Activated CD4-positive, CD25-positive, alpha-beta regulatory T cell (primary cell): ENCODE results near the gene LHFPL4.
"Not testable (repeated sequence)": the region's sequence is repeated elsewhere in the genome, so short reads cannot be mapped to it uniquely, and the experiment has no call there.

Source experiments
- DNase-seq, 4 experiments: peaks; one replicate each; lab custom pipeline; 2025; lab: John Stamatoyannopoulos, UW

The LHFPL4 gene

DNA sequence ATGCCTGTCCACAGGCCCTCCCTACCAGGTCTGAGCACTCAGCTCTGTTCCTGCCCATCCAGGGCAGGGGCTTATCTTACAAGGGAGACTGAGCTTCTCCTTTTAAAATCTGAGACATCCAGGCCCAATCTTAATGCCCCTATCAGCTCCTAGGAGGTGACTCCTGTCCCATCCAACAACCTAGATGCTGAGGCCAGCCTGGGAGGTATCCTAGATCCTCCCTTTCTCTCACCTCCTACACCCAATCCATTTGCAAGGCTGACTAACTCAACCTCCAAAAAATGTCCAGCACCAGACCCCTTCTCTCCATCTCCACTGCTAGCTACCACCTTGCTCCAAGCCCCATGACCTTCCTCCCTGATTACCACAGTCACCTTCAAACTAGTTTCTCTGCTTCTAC, 17.4 kb downstream of the LHFPL4 start:
- DNase-seq: no peak

GRCh38 chr3:9534429-9534828, 19.2 kb downstream of the LHFPL4 start:
- no peak for DNase-seq

- DNase-seq: no peak
Measured at GRCh38 chr3:9525078-9525477, 28.5 kb downstream of the LHFPL4 start.

- no peak for DNase-seq
Measured at GRCh38 chr3:9514956-9515355, 38.7 kb downstream of the LHFPL4 start.

GRCh38 chr3:9514306-9514705, 39.3 kb downstream of the LHFPL4 start:
- DNase-seq: no peak

- no peak for DNase-seq
Measured at GRCh38 chr3:9512456-9513045, 41.1 kb downstream of the LHFPL4 start.

DNA sequence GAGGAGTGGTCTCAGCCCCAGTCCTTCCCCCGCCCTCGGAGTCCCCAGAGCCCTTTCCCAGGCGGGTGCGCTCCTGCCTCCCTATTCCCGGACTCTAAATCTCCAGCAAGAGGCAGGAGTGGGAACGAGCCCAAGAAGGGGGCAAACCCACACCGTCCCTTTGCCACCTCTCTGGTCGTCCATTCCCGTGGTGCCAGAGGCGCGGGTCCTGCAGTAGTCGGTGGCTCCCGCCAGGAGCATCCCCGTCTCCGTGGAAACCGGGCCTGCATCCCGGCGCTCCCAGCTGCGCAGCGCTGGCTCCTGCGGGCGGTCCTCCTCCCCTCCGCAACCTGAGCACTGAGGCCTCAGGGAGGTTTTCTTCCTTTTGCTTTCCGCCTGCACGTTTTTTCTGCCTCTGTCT, 44.8 kb downstream of the LHFPL4 start:
- no peak for DNase-seq

DNA sequence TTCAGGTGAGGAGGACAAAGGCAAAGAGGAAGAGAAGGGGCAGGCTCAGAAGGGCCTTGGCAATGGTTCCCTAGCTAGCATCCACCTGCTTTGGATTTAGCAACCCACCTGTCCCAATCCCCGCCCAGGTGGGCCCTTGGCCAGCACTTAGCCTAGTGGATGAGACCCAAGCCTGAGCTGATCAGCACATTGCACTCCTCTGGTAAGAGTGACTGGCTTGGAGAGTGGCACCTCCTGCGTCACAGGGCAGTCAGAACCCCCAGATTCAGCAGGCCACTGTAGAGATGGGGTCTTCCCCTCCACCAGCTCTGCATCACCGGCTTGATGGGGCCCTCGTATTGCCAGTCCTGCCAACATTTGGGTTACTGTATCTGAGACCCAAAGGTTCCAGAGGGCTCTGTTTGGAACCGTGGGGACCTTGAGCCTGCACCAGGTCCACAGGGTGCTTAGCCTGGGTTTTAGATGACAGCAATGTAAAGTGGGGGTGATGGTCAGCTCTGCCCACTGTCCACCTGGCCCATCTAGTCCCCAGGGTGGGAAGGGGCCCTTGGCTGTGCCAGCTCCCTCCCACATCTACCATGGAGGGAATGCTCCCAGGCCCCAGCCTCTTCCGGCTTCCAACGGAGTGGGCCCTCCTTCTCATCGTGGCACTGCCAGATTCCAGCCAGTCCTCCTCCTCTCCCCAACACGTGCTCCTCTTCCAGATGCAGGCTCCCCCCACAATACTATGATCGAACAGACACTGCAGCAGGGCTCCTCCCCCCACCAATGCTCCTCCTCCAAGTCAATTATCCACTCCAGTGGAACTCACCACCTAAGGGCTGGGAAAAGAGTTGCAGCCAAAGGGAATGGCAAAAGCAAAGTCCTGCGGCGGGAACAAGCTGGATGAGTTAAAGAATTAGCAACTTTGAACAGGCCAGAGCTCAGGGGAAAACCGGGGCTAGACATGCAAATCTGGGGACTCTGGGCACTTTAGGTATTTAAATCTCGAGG, 45.7 kb downstream of the LHFPL4 start:
- no peak for DNase-seq

DNA sequence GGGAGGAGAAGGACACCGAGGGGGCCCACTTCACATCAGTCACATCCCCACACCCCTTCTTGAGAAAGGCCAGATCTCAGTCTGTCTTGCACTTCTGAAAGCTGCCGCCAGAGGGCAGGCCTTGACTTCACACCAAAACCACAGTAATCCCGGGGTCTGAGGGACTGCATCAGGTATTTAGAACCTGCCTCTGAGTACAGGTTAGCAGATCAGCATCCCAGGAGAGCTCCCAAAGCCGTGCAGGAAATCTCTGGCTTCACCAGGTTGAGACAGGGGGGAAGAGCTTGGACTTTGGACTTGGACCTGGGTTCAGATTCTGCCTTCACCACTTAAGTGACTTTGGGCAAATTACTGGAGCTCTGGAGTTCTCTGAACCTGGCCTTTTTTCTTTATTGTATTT, 50.3 kb downstream of the LHFPL4 start:
- peak; percentile 26 to 59 (median 35) for DNase-seq

GRCh38 chr3:9501226-9501625, 52.4 kb downstream of the LHFPL4 start:
- DNase-seq: no peak

DNA sequence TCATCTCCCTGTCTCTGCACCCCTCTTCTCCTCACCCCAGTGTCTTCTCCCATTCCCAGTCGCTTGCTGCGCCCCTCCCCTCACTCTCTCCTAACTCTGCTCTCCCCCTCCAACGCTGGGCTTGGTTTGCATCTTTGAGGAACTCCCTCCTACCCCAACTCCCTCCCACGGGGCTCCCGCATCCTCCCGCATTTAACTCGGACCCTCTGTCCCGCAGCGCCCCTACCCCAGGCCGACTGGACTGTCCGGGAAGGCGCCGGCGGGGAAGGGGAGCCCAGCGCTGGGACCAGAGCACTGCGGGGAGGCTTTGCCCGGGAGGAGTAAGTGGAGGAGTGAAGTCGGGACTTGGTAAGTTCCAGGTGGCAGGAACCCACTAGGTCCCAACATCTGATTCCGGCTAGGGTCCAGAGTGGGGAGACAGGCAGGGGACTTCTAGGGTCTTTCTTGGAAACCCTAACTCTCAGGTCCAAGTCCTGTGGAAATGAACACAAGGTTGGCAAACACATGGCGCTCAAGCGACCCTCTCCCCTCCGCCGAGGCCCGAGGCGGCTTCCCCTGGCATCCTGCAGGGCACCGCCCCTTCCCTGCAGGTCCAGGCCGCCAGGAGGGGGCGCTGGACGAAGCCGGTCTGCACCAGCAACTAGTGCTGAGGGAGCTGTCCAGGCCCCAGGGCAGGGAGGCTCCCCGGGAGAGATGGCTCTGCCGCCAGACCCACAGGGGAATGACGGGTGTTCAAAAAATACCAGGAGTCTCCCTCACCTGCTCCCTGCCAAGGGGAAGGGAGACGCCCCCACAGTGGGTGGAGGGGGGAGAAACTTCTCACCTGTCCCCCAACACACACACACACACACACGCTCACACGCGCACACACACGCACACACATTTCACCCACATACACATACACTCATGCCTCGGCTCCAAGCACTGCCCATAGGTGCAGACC, 53.2 kb downstream of the LHFPL4 start:
- DNase-seq: peak; percentile 8 to 45 (median 38)

DNA sequence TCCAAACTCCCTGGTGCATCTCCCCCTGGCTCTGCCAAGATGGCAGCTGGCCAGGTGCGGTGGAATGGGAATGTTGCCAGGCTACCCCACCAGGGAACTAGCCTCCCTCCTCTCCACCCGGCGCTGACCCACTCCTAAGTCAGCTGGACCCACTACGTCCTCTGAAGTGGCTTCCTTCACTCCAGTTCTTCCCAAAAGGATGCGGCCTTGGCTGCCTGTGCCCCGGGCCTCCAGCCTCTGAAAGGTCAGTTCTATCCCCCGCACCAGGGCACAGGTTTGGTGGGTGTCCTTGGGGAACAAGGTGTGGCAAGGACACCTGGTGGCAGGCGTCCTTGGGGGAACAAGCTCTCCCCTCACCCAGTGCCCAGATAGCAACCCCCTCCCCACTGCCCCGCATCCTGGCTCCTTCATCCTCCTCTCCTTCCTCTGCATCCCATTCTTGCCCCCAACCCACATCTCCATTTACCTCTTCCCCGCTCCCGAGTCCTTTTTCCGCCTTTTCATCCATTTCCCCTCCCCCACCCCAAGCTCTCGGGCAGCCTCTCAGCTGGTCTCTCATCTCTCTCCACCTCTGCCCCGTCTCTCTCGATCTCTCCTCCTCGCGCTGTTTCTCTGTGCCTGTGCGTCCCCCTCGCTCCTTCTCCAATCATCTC, 54.0 kb downstream of the LHFPL4 start:
- DNase-seq: no peak

- no peak for DNase-seq
Measured at GRCh38 chr3:9498781-9499180, 54.8 kb downstream of the LHFPL4 start.

DNA sequence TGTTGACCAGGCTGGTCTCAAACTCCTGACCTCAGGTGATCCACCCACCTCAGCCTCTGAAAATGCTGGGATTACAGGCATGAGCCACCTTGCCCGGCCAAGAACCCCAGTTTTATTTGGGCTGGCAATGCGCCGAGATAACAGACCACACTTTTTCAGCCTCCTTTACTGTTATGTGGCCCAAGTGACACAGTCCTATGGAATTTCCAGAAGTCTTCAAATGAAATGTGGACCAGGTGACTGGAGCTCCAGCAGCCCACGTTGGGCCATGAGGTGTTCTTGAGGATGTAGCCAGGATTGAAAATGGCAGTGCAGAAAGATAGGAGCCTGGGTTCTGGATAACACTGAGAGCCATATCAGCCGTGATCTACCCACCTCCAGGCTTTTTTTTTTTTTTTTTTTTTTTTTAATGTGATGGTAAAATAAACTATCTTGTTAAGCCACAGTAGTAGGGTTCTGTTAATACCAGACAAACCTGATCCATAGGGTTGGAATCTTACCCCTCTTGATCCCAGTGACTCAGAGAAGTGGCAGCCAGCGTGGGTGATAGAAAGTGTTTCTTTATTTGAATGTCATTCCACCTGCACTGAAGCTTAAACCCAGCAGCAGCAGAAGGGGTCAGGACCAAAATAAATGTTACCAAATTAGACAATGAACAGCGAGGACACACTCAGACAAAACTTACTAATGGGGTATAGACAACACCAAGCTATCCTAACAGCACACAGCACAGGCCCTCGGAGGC, 55.6 kb downstream of the LHFPL4 start:
- DNase-seq: no peak

DNA sequence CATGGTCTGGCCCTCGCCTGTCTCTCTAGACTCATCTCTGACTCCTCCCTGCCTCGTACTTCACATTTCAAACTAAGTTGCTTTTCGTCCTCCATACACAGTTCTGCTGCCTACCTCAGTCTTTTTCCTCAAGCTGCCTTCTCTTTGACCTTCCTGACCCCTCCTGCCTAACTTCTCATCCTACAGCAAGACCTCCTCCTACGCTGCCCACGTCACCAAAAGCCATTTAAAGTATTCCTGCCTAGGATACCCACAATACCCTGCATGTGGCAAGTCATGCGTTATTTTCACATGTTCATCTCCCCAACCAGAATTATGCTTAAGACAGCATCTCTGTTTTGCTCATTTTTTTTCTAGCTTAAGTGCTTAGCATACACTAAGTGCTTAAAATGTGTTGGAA, 56.7 kb downstream of the LHFPL4 start:
- DNase-seq: no peak

DNA sequence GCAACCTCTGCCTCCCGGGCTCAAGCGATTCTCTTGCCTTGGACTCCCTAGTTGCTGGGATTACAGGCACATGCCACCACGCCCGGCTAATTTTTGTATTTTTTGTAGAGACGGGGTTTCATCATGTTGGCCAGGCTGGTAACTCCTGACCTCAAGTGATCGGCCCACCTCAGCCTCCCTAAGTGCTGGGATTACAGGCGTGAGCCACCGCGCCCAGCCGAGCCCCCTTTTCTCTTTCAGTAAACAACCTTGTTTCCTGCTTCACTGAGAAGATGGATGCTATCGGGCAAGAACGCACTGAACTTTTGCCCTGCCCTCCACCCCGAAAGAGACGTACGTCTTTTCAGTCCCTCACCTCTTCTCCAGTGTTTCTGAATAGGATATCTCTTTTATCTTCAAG, 59.6 kb downstream of the LHFPL4 start:
- DNase-seq: not testable (repeated sequence)

GRCh38 chr3:9491506-9491905, 62.1 kb downstream of the LHFPL4 start:
- no peak for DNase-seq

DNA sequence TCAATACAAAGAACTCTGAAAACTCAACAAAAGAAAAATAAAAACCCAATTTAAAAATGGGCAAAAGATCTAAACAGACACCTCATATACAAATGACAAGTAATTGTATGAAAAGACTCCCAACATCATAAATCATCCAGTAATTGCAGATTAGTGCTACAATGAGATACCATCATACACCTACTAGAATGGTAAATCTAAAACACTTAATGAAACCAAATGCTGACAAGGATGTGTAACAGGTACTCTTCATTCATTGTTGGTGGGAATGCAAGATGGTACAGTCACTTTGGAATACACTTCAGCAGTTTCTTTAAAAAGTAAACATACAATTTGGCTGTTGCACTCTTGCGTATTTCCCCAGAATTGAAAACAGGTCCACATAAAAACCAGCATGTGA, 68.4 kb downstream of the LHFPL4 start:
- no peak for DNase-seq

GRCh38 chr3:9480265-9480664, 73.4 kb downstream of the LHFPL4 start:
- no peak for DNase-seq

DNA sequence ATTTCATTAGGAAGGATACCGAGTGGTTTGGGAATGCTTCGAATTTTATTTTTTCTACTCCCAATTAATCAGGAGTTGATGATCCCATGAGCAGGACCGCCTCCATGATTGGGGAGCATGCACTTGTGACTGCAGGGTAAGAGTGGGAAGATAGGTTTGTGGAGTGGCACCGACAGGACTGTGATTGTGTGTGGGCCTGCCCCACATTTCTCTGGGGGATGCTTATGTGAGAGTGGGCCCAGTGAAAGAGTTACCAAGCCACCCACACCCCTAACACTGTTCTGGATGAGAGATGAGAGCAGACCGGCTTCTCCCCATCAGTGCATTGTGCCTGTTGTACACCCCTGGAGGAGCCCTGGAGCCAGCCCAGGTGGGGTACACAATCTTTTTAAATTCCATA, 76.7 kb downstream of the LHFPL4 start:
- no peak for DNase-seq

DNA sequence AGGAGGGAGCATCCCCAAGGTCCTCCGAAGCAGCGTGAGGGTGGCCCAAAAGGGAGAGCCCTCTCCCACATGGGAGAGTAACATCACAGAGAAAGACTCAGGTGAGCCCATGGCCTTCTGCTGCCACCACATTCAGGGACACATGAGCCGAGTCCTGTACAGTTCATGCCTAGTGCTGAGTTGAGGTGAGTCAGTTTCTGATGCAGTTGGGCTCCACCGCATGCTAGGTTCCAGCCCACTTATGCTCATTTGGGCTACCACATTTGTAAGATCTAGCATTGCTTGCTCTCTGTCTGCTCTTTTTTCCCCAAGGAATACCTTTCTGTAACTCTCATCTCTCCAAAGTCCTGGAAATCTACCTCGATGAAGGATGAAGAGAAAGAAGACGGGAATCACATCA, 79.1 kb downstream of the LHFPL4 start:
- no peak for DNase-seq
